ENCODE data around the gene TBX22.
"Not testable (repeated sequence)": the region's sequence is repeated elsewhere in the genome, so short reads cannot be mapped to it uniquely, and the experiment has no call there.

Gene TBX22

GRCh38 chrX:80014141-80014940 is at the start of gene TBX22:
TSS of gene TBX22 (plus strand) at chrX:80014753. CDS start at chrX:80022270, 7,517 bp downstream.
- no peak for DNase-seq (ENCODE audit: low read depth)

DNA sequence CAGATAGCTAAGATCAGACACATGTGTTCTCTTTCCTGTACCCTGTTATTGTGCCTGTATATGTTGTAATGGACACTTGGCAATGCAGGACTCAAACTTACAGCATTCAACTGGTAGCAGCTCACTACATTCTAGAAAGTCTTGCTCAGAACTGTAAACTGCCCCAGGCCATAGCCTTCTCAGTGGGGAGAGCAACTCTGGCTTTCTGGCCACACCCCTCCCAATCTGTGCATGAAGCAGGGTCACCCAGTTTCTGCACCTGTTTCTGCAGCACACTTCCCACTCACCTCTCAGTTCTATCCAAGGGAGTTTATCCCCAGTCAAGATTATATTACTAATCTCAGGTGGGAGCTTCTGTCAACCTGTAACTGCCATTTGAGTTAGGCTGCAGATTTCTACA is 38.9 kb upstream of the TBX22 start:
- DNase-seq (ENCODE audit: low read depth): no peak

GRCh38 chrX:80004458-80004857 is 10.1 kb upstream of the TBX22 start:
- no peak for DNase-seq (ENCODE audit: low read depth)

DNA sequence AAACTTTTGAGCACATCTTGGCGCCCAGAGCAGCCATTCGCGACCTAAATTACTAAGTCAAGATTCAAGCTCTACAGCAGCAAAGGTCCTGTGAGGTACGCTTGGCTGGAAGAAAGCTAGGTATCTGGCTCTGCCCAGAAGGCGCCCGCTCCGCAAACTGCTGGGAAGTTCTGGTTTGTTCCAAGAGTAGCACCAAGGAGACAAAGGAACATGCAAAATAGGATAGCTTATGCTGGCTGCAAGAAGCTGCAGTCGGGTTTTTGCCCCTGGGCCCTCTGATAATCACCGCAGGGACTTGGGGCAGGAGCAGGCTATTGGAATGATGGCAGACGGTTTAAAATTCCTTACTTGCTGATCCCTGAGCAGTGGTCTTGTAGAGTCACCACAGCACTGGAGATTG is 3.0 kb upstream of the TBX22 start:
- no peak for DNase-seq (ENCODE audit: low read depth)

DNA sequence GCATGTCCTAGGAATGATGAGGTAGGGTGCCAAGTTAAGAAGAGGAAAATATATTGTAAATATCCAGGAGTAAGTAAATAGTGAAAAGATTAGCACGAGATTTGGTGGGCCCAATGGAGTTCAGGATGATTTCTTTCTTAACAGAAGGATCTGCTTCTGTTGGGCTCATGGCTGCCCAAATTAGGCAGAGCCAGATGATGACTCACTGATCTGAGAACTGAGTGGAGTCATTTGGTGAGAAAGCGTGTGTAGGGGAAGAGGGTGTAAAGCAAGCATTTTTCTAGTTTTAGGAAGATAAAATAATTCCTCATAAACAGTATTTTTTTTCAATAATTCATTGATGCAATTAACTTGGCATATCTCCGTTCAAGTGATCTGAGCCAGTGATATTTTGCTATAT is 1.6 kb downstream of the TBX22 start:
- no peak for DNase-seq (ENCODE audit: low read depth)

DNA sequence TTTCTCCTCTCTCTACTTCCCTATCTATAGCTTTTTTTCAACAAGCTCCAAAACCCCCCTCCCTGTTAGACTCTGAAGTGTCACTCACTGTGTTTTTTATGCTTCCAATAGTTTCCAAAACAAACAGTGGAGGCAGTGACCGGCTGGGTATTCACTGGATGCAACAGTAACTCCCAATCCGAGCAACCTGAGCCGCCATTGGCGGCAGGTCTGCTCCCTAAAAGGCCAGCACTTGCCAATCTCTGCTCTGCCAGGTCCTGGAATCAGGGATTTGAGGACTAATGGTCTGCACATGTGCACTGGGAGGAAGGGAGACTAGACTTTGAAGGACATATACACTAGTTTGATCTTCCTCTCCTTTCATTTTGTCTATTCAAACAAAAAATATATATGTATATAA is 7.1 kb downstream of the TBX22 start:
- DNase-seq (ENCODE audit: low read depth): no peak

- no peak for DNase-seq (ENCODE audit: low read depth)
These were observed 7.9 kb downstream of the TBX22 start for GRCh38 chrX:80022363-80023031.

DNA sequence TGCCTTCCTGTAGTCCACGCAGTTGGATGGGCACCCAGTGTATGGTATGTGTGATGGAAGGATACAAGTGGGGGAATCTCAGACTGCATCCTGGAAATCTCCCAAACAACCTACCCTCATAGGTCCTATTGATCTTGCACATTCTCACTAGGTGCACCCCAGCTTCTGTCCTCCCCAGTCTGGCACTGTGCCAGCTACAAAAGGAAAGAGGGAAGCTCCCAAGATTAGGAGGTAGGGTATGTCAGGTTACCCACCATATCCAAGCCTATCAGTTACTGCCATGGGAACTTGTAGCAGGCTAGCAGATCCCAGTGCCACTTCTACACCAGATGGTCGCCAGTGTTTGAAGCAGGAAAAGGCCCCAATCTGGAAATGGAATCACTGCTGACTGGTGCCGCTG is 11.6 kb downstream of the TBX22 start:
- no peak for DNase-seq (ENCODE audit: low read depth)

GRCh38 chrX:80066156-80066555 is 51.6 kb downstream of the TBX22 start:
- not testable (repeated sequence) for DNase-seq (ENCODE audit: low read depth)

GRCh38 chrX:80075625-80076024 is 61.1 kb downstream of the TBX22 start:
- DNase-seq (ENCODE audit: low read depth): not testable (repeated sequence)
